IPS-NIHi11 (cell line): ENCODE data around the gene ATP2B3.
"Not testable (repeated sequence)": the region's sequence is repeated elsewhere in the genome, so short reads cannot be mapped to it uniquely, and the experiment has no call there.

Experiments
- DNase-seq: peaks from one replicate; pipeline ENCODE4 v3.0.0; 2012; ENCODE audit warnings: mixed read lengths, low spot score

ATP2B3 gene

GRCh38 chrX:153595859-153596857 is 78.7 kb downstream of the ATP2B3 start:
- no peak for DNase-seq

GRCh38 chrX:153596981-153597750 is 79.7 kb downstream of the ATP2B3 start:
- DNase-seq = no peak

- peak; percentile 39 for DNase-seq
Observed at GRCh38 chrX:153598541-153599191, 81.2 kb downstream of the ATP2B3 start, which contains the start of gene CCNQ. Gene CCNQ, minus strand, starts transcription at chrX:153599139. Its CDS starts 66 bp downstream, at chrX:153599073.

DNA sequence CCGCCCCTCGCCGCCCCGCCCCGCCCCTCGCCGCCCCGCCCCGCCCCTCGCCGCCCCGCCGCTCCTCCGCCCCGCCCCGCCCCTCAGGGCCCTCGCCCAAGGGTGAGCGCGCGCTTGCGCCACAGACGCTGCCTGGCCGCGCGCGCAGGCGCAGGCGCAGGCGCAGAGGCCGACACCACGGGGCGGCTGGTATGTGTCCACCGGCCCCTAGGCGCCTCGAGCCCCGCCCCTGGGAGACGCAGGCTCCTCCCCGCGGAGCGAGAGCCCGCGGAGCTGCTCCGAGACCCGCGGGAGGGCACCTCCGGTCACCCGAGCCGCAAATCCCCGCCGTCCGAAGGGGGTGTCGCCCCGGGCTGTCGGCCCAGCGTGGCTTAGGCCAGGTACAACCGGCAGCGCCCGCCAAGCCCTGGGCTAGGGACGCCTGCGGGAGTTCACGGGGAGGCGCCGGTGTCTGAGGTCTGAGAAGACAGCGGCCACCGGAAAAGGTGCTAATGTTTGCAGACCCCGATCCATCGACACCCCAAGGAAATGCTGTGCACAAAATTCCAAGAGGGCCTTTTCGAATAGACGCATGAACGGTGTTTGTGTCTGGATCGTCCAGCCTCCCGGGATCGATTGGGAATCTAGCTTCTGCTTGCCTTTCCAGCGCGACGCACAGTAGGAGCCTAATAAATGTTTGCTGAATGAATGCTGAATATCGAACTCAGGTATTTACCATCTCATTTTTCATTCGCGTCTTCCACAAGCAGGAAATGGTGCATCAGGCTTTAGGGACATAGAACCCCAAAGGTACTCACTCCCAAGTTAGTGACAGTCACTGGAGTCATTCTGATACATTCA is 82.0 kb downstream of the ATP2B3 start:
- DNase-seq = peak; percentile 91

DNA sequence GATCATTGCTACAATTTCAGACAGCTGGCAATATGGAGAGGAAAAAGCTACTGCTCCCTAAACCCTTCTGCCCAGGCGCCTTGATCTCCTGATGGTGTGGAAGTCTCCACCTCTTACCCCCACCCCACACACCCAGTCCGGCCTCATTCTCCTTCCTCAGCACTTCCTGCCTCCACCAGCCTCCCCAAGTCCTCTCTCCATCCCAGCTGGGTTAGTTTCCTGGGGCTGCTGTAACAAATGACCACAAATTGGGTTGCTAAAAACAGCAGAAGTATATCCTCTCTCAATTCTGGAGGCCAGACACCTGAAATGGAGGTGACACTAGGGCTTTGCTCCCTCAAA is 82.6 kb downstream of the ATP2B3 start:
- DNase-seq = no peak

GRCh38 chrX:153600921-153601320 is 83.5 kb downstream of the ATP2B3 start:
- no peak for DNase-seq

GRCh38 chrX:153601511-153602110 is 84.2 kb downstream of the ATP2B3 start:
- DNase-seq = no peak

DNA sequence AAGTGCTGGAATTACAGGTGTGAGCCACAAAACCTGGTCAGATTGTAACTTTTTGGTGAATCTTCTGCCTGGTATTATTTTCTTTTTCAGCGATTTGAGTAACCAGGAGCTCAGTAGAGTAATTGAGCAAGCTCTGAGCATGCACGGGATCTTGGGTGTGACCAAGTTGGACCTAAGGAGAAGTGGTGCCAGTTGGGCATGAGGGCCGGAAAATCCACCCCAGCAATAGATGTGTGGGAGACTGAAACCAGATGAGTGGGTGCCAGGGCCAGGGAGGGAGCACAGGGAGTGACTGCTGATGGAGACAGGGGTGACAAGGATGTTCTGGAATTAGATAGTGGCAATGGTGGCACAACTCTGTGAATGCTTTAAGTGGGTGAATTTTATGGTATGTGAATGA is 85.2 kb downstream of the ATP2B3 start:
- no peak for DNase-seq

GRCh38 chrX:153603131-153603656 is 85.8 kb downstream of the ATP2B3 start:
- no peak for DNase-seq

DNA sequence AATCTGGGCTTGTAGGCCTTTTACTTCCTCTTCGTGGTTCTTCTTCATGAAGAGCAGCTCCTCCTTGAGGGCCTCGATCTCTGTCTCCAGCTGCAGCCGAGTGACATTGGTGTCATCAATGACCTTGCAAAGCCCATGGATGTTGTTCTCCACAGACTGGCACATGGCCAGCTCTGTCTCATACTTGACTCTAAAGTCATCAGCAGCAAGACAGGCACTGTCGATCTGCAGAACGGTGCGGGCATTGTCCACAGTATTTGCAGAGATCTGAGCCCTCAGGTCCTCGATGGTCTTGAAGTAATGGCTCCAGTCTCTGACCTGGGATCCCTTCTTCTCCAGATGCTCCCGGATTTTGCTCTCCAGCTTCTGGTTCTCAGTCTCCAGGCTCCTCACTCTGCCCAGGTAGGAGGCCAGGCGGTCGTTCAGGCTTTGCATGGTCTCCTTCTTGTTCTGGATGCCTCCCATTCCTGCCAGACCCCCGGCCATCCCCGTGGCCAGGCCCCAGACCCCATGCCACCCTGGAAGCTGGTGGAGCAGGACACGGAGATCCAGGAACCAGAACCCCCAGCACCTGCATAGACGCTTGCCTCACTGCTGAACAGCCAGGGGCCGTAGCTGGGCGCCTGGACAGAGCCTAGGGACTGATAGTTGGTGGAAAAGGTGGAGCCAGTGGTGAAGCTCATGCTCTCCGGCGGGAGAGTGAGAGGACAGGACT is 87.4 kb downstream of the ATP2B3 start:
- DNase-seq = not testable (repeated sequence)

DNA sequence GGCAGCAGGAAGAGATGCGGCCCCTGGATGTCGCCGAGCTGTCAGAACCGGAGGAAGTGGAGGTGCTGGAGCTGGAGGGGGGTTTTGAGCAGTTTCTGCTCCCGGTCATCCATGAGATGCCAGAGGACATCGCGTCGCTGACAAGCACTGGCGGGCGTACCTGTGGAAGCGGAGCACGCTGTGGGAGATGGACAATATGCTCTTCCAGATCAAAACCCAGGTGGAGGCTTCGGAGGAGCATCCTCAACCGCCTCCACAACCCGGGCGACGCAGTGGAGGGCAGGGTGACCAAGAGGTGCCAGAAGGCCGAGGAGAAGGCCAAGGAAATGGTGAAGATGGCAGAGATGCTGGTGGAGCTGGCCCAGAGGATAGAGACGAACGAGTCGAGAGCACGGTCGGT is 89.1 kb downstream of the ATP2B3 start:
- no peak for DNase-seq

DNA sequence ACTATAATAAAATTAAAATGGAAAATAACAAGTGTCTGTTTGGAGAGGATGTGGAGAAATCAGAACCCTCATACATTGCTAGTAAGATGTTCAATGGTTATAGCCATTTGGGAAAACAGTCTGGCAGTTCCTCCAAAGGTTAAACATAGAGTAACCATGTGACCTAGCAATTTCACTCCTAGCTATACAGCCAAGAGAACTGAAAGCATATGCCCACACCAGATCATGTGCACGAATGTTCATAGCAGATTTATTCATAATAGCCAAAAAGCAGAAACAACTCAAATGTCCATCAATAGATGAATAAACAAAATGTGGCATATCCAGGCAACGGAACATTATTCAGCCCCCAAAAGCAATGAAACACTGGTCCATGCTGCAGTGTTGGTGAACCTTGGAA is 90.9 kb downstream of the ATP2B3 start:
- DNase-seq = no peak

- no peak for DNase-seq
Observed at GRCh38 chrX:153608806-153609205, 91.4 kb downstream of the ATP2B3 start.

- peak; percentile 77 for DNase-seq
Observed at GRCh38 chrX:153609917-153610835, 92.7 kb downstream of the ATP2B3 start.

GRCh38 chrX:153610836-153611213 is 93.4 kb downstream of the ATP2B3 start:
- no peak for DNase-seq

- DNase-seq = no peak
Observed at GRCh38 chrX:153611298-153612095, 94.1 kb downstream of the ATP2B3 start.

DNA sequence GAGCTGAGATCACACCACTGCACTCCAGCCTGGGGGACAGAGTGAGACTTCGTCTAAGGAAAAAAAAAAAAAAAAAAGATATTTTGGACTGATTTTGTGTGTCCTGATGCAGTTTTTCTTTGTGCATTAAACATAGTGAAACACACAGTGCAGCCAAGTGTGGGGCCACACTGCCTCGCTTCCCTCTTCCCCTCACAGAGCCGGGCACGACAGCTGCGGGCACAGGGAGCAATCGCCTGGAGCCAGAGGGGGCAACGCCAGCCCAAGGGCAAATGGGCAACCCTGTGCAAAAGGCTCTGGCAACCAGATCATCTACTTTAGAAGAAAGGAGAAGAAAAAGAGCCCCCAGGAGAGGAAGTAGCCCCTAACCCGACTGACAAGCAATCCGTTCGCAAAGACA is 95.0 kb downstream of the ATP2B3 start:
- DNase-seq = no peak

GRCh38 chrX:153614818-153615217 is 97.4 kb downstream of the ATP2B3 start:
- no peak for DNase-seq
